ENCODE results near the gene DGKD.

The DGKD gene

DNA sequence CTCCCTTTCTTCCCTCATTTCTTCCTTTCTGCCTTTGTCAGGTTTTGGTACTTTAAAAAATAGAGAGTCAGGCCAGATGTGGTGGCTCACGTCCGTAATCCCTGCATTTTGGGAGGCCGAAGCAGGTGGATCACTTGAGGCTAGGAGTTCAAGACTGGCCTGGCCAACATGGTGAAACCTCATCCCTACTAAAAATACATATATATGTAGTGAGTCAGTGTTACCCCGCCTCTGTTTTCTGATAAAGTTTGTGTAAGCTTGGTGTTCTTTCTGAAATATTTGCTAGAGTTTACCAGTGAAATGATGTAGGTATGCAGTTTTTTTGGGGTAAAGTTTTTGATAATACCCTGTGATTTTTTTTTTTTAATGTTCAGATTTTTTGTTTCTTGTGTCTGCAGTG is 58.8 kb downstream of the DGKD start:
- DNase-seq (ENCODE audit: low read depth): peak; percentile 67

DNA sequence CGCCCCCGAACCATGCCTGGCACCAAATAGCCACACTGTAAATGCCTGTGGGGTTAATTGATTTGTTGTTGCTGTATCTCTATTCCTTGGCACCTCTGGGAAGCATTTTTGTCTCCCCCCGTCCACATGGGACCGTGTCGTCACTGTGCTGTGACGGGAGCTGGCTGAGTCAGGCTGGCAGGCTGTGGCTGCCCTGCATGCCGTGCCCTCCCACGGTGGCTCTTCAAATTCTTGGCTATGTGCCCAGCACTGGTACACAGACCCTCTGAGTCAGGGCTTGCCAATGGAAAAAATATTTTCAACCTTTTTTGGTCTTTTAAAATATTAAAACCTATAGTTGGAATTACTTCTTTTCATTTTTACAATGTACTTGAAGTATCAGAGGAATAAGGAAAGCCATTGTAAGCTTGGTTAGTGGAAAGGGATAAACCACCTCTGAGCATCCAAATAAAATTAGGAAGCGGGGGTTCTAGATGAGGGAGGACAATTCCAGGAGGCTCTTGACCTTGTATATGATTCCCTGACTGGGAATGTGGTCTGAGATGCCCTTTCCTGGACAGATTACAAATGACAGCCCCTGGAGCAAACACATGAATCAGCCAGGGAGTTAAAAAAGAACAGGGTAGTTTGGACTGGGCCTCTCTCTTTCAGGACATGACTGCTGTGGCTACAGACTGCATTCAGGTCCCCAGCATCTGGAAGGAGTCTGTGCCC is 59.4 kb downstream of the DGKD start:
- no peak for DNase-seq (ENCODE audit: low read depth)

DNA sequence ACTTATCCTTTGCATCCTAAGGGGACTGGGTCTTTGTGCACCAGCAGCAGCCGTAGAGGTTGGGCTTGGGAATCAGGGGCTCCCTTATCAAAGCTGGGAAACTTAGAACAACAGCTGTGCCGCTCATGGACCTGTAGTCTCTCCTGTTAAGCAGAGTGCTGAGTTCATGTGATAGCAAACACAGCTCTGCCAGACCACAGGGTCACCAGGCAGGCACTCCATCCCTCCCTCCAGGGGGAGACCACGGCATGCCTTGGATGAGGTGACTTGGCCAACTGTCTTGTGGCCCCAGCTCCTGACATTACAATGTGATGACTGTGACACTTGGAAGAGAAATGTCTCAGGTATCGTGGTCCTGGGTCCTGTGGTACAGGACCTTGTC is 60.0 kb downstream of the DGKD start:
- DNase-seq (ENCODE audit: low read depth): no peak

DNA sequence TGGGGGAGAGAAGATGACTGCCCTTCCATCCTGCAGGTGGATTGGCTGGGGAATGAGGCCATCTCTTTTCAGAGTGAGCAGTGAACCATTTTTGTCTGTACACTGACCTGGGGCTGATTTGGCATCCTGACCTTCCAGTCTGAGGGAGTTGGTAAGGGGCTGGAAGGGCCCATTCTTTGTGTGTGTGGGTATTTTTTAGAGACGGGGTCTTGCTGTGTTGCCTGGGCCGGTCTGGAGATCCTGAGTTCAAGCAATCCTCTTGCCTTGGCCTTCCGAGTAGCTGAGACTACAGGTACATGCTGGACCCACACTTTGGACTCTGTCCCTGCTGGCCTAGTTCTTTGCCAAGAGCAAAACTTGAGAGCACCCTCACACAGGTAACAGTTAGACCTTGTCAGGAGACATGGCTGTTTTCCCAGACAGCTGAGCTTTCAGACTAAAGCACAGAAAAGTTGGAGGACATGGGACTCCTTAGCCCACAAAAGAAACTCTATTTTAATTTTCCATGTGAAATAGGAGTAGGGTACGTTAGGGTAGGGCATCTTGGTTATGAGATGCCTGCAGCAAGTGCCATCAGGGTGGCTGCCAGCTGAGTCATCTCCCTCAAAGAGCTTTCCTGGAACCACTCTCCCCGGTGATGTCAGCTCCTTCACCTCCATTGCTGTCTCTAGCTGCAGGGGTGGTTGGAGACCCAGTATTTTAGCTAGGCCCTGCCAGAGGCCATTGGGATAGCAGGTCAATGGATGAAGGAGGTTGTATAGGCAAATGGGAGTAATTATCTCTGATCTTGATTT is 60.7 kb downstream of the DGKD start:
- DNase-seq (ENCODE audit: low read depth): no peak

DNA sequence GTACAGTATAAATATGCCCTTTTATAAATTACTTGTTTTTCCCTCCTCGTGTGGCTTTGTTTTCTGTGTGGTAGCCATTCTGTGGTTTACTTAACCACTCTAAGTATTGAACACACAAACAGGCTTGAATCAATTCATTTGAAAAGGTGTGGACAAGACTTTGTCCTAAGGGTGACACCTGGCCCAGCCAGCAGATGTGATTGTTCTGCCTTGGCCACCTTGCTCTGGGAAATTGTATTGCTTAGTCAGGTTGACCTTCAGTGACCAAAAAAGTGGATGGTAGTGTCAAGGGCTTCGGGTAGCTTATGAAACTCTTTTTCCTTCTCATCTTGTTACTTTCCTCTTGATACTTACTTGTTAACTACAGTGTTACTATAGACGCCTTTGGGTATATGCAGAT is 61.9 kb downstream of the DGKD start:
- DNase-seq (ENCODE audit: low read depth): no peak

DNA sequence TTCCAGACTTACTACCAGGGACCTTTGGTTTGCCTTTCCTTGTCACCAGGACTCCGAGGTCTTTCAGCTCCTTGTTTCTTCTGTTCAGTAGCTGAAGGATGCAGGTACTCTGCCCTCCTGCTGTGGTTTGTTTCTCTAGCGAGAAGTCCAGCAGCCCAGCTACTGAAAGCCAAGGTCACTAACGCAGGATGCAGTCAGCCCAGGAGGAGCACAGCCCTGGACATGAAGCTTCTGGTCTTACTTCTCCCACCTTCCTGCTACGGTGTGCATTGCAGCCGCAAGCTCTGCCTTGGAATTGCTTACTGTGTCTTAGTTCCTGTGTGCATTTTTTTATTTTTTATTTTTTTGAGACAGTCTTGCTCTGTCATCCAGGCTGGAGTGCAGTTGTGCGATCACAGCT is 62.4 kb downstream of the DGKD start:
- DNase-seq (ENCODE audit: low read depth): no peak

DNA sequence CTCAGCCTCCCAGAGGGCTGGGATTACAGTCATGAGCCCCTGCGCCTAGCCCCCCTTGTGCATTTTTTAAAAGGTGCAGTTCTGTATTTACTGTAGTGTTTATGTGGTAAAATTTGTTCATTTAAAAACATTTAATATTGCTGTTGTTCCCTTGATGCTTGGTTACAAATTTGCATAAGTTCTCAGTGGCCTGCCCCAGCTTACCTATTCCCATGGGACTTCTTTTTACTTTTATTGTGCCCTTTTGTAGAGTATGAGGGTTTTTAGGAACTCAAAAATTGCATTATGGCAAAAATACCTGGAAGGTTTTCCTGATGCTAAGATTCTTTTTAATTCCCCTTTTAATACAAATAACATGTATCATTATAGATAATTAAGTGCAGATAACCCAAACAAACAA is 63.0 kb downstream of the DGKD start:
- DNase-seq (ENCODE audit: low read depth): no peak

DNA sequence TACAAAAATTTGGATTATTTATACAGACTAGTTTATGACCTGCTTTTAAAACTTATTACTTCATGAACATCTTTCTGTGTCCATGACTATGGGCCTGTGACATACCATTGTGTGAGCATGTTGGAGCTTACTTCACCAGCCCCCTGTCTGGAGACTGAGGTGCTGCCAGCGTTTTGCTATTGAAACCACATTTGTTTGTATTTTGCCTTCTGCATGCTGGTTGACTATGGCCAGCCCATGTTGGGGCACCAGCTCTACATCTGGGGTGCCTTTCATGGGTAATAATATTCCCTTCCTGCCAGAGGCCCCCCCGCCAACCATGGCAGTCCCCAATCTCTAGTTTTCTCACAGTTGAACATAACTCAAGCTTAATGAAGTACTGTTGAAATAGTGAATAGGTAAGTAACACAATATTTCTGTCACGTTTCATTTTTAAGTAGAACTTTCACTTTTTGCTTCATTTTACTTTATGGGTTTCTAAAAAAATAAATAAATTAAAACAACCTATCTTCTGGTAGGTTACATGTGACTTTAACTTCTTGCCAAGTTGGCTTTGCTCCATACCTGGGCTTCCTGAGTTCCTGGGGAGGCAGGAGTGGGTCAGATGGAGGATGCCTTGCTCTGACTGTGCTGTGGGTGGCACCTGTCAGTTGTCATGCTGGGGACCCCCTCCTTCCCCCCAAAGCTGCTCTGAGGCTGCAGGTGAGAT is 63.9 kb downstream of the DGKD start:
- DNase-seq (ENCODE audit: low read depth): no peak

DNA sequence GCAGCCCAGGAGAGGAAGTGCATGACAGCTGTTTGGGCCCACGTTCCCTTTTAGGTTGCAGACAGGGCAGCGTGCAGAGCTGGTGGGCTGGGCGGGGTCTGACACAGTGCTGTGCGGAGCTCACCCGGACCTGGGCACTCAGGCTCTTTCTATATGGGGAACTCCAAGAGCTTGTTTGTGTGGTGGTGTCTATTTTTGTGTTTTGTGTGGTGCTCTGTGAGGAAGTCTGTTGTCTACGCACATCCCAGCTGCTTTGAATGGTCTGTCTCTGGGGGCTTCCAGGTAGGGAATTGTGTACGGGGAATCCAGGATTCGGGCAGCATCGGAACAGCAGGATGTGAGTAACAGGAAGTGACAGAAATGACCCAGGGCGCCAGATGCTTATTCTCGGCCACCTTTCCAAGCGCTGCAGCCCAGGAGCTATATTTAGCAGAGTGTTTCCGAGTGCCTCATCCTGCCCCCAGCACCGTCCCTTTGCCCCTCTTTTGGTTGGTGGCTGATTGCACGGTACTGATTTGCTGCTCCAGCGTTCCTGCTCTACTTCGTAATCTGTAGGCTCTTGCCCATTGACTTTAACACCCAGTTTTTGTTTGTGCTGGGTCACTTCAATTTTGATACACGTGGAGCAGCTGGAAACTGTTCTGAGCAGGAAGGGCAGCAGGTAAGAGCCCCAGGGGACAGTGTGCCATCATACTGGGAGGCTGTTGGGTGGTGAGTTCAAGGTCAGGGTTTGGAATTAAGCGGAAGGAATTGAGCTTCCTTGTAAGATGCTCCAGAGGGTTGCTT is 64.7 kb downstream of the DGKD start:
- DNase-seq (ENCODE audit: low read depth): peak; percentile 55

DNA sequence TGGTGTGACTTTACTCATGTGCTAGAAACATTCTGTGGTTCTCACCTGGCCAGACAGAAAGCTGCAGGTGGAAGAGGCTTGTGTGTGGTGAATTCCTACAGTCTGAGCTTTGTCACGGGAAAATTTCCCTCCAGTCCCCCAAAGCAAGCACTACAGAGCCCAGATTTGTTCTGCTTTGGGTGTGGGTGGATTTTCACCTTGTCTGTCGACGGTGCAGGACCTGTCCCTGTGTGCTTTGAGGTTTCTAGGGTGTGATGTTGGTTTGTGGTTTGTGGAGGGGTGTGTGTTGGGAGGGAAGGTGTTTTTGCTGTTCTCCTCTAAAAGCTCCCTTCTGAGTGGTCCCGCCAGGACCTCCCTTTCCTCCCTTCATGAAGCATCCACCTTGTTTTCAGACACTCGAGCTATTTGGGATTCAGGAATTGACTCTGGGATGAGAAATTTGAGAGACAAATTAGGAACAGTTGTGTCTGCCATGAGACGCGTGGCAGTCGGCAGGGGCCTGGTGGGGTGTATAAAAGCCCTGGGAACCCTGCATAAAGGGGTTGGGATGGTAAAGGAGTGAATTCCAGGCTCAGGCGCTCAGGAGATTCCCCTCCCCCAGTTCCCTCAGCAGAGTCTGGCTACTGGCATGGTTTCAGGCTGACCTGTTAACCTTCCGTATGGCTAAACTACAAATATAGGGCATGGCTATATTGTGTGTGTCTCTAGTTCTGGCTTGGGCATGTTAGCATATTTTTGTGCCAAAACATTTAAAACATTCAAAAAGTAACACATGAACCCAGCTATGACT is 65.5 kb downstream of the DGKD start:
- DNase-seq (ENCODE audit: low read depth): no peak

DNA sequence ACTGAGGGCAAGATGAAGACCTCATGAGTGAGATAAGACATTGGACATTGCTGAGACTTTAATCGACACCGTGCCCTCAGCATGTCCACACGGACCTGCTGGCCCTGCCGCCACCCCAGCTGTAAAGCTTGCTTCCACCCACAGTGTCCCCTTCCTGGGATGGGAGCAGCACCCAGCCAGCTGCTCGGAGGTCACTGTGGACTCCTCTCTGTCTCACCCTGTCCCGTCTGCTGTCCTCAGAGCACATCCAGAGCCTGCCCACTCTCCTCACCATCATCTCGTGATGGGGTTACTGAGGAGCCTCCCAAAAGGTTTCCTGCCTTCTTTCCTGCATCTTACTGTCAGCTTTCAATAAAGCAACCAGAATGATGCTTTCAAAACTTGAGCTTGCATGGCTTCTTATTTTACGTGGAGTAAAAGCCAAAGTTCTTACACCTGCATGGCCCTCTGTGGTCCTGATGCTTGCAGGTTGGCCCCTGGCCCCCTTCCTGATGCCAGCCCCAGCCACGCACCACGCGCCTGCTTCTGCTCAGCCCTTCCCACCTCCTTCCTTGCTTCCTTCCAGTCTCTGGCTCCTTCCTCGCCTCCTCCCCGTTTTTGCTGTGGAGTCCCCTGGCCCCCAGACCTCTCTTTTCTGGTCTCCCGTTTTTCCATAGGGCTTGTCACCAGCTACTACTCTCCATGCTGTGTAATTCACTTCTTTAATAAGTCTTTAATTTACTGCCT is 67.0 kb downstream of the DGKD start:
- no peak for DNase-seq (ENCODE audit: low read depth)

DNA sequence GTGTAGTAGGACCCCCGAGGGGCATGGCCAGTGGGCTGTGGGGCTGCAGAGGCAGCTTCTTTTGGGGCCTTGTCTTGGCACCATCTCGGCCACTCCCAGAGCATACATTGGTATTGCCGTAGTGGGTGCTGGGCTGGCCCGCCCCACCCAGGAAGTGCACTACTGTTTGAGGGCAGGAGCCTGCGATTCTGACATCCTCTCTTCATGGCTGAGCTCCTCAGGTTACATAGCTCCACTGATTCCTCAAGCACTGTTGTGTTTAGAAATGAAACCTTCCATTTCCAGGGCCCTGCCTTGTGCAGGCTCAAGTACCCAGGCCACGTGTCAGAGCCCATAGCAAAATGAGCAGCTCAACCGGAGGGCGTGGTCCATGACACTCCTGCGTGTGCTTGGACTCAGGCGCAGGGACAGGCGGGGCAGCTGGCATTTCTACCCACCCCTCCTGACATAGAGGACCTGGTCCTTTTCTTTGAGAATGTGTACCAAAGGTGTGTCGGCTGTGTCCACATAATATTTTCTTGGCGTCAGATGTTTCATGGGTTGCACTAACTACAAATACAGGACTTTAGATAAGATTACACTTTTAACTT is 67.9 kb downstream of the DGKD start:
- DNase-seq (ENCODE audit: low read depth): peak; percentile 60

DNA sequence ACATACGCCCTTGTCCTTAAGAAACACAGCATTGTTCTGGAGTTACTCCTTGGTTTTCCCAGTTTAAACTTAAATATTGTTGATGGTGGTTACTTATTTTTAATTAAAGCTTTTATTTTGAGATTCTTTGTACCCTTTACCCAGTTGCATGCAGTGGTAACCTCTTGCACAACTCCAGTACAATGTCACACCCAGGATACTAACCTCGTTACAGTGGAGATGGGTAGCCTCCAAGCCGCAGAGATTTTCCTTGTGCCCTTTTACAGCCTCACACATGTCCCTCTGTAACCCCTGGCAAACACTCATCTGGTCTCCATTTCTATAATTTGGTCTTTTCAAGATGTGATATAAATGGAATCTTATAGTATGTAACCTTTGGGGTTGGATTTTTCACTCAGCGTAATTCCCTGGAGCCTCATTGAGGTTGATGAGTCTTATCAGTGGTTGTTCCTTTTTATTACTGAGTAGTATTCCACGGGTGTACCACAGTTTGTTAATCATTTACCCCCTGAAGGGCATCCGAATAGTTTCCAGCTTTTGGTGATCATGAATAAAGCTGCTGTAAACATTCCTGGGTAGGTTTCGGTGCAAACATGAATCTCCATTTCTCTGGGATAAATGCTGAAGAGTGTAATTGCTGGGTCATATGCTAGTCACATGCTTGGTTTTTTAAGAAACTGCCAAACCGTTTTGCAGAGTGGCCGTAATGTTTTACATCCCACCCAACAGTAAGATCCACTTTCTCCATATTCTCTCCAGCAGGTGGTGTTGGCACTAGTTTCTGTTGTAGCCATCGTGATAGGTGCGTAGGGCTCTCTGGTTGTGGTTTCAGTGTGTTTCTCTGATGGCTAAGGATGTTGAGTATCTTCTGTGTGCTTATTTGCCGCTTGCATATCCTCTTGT is 68.6 kb downstream of the DGKD start:
- DNase-seq (ENCODE audit: low read depth): no peak

DNA sequence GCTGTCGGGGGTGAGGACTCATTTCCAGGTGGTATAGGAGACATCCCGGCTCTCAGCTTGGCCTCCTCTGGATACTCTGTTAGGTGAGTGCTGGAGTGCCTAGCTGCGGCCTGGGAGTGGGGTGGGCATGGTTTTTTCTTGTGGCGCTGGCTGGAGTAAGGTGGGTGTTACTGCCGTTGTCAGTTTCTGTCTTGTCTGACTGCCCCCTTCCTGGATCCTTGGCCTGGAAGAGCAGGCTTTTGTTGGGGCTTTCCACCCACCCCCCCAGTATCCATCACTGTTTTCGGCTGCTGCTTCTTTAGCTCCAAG is 69.2 kb downstream of the DGKD start:
- no peak for DNase-seq (ENCODE audit: low read depth)

DNA sequence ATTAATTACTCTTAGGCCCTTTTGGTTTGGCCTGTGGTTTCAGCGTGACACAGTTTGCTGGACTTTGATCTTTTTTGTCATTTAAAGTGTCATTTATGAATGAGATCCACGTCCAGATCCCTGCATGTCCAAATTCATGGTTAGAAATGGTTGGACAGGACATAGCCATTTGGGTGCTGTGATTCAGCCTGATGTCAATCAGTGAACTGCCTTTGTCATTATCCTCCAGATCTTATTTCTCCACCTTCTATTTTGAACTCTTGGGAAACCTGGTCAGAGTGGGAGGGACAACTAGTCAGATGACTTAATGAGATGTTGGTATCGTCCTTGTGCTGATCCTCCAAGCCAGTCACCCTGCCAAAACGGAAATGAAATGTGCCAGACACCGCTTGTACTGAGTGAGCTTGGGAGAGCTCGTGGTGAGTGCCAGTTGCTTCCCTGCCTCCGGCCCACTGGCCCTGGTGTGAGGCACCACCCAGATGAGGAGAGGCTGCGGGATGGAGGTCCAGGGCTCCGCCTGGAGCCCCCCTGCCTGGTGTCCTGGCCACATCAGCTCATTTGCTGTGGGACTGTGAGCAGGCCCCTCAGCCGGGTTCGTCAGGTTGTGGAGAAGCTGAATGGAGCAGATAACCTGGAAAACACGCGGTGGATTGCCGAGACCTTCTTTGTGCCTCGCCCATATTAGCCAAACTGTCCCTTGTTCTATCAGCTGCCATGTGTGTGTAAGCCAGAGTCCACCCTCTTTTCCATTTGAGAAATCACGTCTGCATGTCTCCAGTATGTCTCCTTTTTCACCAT is 70.1 kb downstream of the DGKD start:
- DNase-seq (ENCODE audit: low read depth): no peak

DNA sequence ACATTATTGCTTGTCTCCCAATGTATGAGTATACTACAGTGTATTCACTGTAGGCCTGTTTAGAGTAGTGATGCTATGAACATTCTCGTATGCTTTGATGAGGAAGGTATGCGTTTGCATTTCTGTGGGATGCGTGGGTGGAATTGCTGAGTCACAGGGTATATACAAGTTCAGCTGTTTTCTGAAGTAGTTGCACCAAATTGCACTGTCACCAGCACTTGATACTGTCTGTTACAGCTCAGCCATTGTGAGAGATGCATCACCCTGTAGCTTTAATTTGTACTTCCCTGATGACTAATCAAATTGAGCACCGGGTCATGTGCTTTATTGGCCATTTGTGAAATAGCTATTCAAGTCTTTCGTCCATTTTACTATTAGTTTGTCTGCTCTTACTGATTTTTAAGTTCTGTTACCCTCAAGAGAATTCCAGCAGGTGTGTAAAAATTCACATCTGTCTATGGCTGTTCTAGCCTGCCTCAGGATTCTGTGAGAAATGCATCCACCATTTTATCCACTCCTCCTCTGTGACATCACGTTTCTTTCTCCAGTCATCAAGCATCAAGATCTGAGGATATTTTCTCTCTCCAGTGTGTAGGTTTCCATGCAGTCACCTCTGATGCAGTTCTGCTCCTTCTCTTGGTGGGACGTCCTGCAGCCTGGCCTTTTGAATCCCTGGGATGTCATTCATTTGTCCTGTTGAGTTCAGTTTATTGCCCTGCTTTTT is 72.5 kb downstream of the DGKD start:
- DNase-seq (ENCODE audit: low read depth): peak; percentile 99

DNA sequence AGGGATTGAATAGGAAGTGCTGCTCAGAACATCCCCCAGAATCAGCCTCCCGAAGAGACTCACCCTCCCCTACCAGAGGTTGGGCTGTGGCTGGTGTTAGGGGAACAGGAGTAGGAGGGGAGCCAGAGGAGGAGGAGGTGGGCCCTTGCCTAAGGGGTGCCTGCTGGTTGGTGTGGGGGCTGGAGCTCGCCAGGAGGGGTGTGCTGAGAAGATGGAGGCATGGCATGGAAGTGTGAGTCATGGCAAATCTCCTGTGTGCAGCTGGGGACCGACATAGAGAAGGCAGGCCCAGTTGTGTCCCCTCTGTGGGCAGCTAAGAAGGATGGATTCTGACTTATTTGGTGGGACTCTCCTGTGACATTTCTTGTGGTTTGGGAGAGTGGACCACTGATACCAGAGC is 73.7 kb downstream of the DGKD start:
- DNase-seq (ENCODE audit: low read depth): no peak

DNA sequence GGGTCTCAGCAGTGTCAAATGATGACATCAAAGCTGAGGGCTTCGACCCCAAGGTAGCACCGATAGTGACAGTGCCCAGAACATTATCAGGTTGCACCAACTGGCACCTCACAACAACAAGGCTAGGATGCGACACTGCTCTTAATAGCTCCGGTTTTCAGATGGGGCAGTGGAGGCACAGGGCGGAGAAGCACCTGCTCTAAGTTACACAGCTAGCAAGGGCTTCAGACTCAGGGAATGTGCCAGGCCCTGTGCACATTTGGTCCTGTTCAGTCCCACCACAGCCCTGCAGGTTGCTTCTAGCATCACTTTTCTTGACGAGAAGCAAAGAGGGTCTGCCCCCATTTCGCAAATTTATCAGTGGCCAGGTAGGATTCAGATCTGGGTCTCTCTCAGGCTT is 74.1 kb downstream of the DGKD start:
- no peak for DNase-seq (ENCODE audit: low read depth)

All from iris pigment epithelial cell (primary cell).